GM19193 (cell line): ENCODE results near the gene NFIB.

Experiments used
- POLR2A ChIP-seq: IDR thresholded peaks from 4 replicates; pipeline ENCODE4 v1.6.1; 2011; ENCODE audit not compliant: insufficient read depth, insufficient read length; ENCODE audit errors: extremely low read depth

The NFIB gene

GRCh38 chr9:14089051-14089803, 224.7 kb downstream of the NFIB start:
- TF ChIP-seq POLR2A, result no peak

- TF ChIP-seq POLR2A, result no peak
Measured at GRCh38 chr9:14087576-14087975, 226.4 kb downstream of the NFIB start.

- TF ChIP-seq POLR2A, result no peak
Measured at GRCh38 chr9:14086495-14086894, 227.4 kb downstream of the NFIB start.

GRCh38 chr9:14085810-14086209, 228.1 kb downstream of the NFIB start:
- TF ChIP-seq POLR2A, result no peak

GRCh38 chr9:14084867-14085266, 229.1 kb downstream of the NFIB start:
- TF ChIP-seq POLR2A, result no peak

GRCh38 chr9:14083366-14083765, 230.6 kb downstream of the NFIB start:
- TF ChIP-seq POLR2A, result no peak

GRCh38 chr9:14082732-14083131, 231.2 kb downstream of the NFIB start:
- no peak for TF ChIP-seq POLR2A

GRCh38 chr9:14081745-14082144, 232.2 kb downstream of the NFIB start:
- no peak for TF ChIP-seq POLR2A

- no peak for TF ChIP-seq POLR2A
Measured at GRCh38 chr9:14080959-14081542, 232.9 kb downstream of the NFIB start.

GRCh38 chr9:14079440-14079839, 234.5 kb downstream of the NFIB start:
- TF ChIP-seq POLR2A, result no peak

- no peak for TF ChIP-seq POLR2A
Measured at GRCh38 chr9:14077672-14078071, 236.3 kb downstream of the NFIB start.

GRCh38 chr9:14075218-14075617, 238.7 kb downstream of the NFIB start:
- TF ChIP-seq POLR2A, result no peak

GRCh38 chr9:14072850-14073249, 241.1 kb downstream of the NFIB start:
- TF ChIP-seq POLR2A, result no peak

GRCh38 chr9:14071484-14071883, 242.5 kb downstream of the NFIB start:
- TF ChIP-seq POLR2A, result no peak

- no peak for TF ChIP-seq POLR2A
Measured at GRCh38 chr9:14068690-14069089, 245.3 kb downstream of the NFIB start.

GRCh38 chr9:14066831-14067230, 247.1 kb downstream of the NFIB start:
- TF ChIP-seq POLR2A, result no peak
